ENCODE data around the gene CEP120. TPM values are rescaled to one million over a fixed set of nuclear protein-coding genes. Genes with fewer than 3 reads are reported as not detected.
A peak's percentile ranks its signal among the peaks of the same experiment; 100 is the strongest.

The CEP120 gene
- total RNA-seq, 1 donor from 2014 or later, result 23.0 TPM

DNA sequence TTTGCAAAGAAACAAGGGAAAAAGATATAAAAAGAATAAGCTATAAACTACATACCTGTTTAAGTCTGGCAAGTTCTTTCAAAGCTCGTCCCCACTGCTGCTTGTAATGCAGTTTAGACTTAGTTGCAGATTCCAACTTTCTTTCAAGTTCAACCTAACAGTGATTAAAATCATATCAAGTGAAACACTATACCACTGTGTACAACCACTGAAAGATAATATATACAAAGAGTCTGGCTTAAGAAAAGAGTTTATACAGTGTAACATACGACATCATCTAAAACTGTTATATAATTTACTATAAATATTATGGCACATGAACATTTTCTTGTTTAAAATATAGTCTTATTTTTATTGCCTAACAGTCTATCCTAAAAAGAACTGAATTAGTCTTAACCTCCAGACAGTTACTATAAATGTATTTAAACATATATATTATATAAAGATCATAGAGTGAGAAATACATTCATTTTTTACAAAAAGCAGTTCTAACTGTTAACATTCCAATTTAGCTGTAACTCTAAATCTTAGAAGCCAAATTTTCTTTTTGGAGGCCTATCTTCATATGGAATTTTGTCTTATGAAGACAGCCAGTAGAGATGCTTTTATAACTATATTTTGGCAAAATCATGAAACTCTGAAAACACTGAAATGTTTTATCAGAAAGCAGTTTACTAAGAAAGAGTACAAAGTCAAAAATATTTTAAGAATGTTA is 58.6 kb downstream of the CEP120 start:
- DNase-seq (ENCODE audit: low spot score in 2 of 2, unreplicated experiment in 2 of 2), result no peak
- TF ChIP-seq, protein P1, sequence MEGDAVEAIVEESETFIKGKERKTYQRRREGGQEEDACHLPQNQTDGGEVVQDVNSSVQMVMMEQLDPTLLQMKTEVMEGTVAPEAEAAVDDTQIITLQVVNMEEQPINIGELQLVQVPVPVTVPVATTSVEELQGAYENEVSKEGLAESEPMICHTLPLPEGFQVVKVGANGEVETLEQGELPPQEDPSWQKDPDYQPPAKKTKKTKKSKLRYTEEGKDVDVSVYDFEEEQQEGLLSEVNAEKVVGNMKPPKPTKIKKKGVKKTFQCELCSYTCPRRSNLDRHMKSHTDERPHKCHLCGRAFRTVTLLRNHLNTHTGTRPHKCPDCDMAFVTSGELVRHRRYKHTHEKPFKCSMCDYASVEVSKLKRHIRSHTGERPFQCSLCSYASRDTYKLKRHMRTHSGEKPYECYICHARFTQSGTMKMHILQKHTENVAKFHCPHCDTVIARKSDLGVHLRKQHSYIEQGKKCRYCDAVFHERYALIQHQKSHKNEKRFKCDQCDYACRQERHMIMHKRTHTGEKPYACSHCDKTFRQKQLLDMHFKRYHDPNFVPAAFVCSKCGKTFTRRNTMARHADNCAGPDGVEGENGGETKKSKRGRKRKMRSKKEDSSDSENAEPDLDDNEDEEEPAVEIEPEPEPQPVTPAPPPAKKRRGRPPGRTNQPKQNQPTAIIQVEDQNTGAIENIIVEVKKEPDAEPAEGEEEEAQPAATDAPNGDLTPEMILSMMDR (IDR thresholded peaks at IDR 0.05; ENCODE audit: unreplicated experiment), result no peak
- H3K27ac Mint-ChIP-seq, result no peak overlapping the region
- peaks cover 11% of the 10 kb centered on the region for H3K4me1 Mint-ChIP-seq
- H3K4me3 Mint-ChIP-seq, result no peak overlapping the region
- H3K36me3 Mint-ChIP-seq, result peaks cover 16% of the 10 kb centered on the region
- no peaks in the 10 kb centered on the region for H3K27me3 Mint-ChIP-seq (ENCODE audit: low read depth)
- H3K9me3 Mint-ChIP-seq, result no peaks in the 10 kb centered on the region

GRCh38 chr5:123360910-123361309 is 62.3 kb downstream of the CEP120 start:
- Mint-ChIP-seq H3K4me1 (peaks cover 23% of the 10 kb centered on the region), H3K9me3 (peaks cover 9% of the 10 kb centered on the region), H3K27ac (no peak overlapping the region), H3K36me3 (peaks cover 30% of the 10 kb centered on the region), H3K4me3 (no peak overlapping the region), H3K27me3 (ENCODE audit: low read depth) (no peaks in the 10 kb centered on the region)
- DNase-seq (ENCODE audit: low spot score in 2 of 2, unreplicated experiment in 2 of 2), result no peak
- TF ChIP-seq, protein P1 (IDR thresholded peaks at IDR 0.05; ENCODE audit: unreplicated experiment), result no peak

DNA sequence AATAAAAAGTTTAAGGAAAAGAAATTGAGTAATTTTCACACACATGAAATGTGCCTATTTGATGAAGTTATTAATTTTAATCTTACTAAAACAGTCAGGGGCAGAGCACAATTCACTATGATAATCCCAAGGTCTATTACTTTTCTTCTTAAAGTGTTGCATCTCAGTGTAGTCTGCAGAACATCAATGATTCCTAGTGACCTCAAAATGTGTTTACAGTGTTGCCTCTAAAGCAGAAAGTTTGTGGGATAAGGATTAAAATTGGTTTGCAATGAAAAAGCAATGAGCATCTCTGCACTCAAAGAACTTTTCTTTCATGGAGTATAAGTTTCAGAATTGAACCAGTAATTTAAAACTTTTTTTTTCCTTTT is 63.0 kb downstream of the CEP120 start:
- H3K27ac Mint-ChIP-seq, result no peak overlapping the region
- TF ChIP-seq, protein P1 (IDR thresholded peaks at IDR 0.05; ENCODE audit: unreplicated experiment), result no peak
- H3K4me3 Mint-ChIP-seq, result no peak overlapping the region
- DNase-seq (ENCODE audit: low spot score in 2 of 2, unreplicated experiment in 2 of 2), result no peak
- peaks cover 20% of the 10 kb centered on the region for H3K4me1 Mint-ChIP-seq
- H3K27me3 Mint-ChIP-seq (ENCODE audit: low read depth), result no peaks in the 10 kb centered on the region
- H3K36me3 Mint-ChIP-seq, result peaks cover 32% of the 10 kb centered on the region
- peaks cover 9% of the 10 kb centered on the region for H3K9me3 Mint-ChIP-seq

GRCh38 chr5:123359454-123360200 is 63.6 kb downstream of the CEP120 start:
- H3K27ac Mint-ChIP-seq, result peak overlapping the region; percentile 77
- H3K27me3 Mint-ChIP-seq (ENCODE audit: low read depth), result no peaks in the 10 kb centered on the region
- peaks cover 20% of the 10 kb centered on the region for H3K4me1 Mint-ChIP-seq
- no peak for DNase-seq (ENCODE audit: low spot score in 2 of 2, unreplicated experiment in 2 of 2)
- peaks cover 32% of the 10 kb centered on the region for H3K36me3 Mint-ChIP-seq
- TF ChIP-seq, protein P1 (IDR thresholded peaks at IDR 0.05; ENCODE audit: unreplicated experiment), result no peak
- peaks cover 9% of the 10 kb centered on the region for H3K9me3 Mint-ChIP-seq
- no peak overlapping the region for H3K4me3 Mint-ChIP-seq

- no peak for DNase-seq (ENCODE audit: low spot score in 2 of 2, unreplicated experiment in 2 of 2)
- TF ChIP-seq, protein P1 (IDR thresholded peaks at IDR 0.05; ENCODE audit: unreplicated experiment), result no peak
- peaks cover 16% of the 10 kb centered on the region for H3K9me3 Mint-ChIP-seq
- no peak overlapping the region for H3K4me3 Mint-ChIP-seq
- H3K36me3 Mint-ChIP-seq, result peaks cover 38% of the 10 kb centered on the region
- H3K27ac Mint-ChIP-seq, result peak overlapping the region; percentile 77
- H3K27me3 Mint-ChIP-seq (ENCODE audit: low read depth), result no peaks in the 10 kb centered on the region
- H3K4me1 Mint-ChIP-seq, result peaks cover 17% of the 10 kb centered on the region
Observed at GRCh38 chr5:123358751-123359150, 64.5 kb downstream of the CEP120 start.
